ENCODE data around the gene ANGPTL4.
"Not testable (repeated sequence)": the region's sequence is repeated elsewhere in the genome, so short reads cannot be mapped to it uniquely, and the experiment has no call there.

Gene ANGPTL4, protein sequence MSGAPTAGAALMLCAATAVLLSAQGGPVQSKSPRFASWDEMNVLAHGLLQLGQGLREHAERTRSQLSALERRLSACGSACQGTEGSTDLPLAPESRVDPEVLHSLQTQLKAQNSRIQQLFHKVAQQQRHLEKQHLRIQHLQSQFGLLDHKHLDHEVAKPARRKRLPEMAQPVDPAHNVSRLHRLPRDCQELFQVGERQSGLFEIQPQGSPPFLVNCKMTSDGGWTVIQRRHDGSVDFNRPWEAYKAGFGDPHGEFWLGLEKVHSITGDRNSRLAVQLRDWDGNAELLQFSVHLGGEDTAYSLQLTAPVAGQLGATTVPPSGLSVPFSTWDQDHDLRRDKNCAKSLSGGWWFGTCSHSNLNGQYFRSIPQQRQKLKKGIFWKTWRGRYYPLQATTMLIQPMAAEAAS

DNA sequence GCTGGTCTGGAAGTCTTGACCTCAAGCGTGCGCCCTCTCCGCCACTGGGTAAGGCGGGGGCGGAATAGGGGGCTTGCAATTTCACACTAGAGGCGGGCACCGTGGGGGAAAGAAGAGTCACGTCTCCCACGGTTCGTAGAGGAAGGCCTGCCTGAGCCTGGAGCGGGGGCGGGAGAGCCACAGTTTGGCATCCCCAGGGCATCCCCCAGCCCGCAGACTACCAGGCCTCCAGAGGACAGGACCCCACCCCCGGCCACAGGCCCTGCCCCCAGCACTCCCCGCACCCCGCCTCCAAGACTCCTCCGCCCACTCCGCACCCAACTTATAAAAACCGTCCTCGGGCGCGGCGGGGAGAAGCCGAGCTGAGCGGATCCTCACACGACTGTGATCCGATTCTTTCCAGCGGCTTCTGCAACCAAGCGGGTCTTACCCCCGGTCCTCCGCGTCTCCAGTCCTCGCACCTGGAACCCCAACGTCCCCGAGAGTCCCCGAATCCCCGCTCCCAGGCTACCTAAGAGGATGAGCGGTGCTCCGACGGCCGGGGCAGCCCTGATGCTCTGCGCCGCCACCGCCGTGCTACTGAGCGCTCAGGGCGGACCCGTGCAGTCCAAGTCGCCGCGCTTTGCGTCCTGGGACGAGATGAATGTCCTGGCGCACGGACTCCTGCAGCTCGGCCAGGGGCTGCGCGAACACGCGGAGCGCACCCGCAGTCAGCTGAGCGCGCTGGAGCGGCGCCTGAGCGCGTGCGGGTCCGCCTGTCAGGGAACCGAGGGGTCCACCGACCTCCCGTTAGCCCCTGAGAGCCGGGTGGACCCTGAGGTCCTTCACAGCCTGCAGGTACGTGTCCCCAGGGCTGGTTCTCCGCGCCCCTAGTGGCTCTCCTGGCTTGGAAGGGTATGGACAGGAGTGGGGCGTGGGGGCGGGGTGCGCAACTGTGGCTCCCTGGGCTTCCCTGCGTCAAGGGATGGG, at the start of gene ANGPTL4:
TSS of gene ANGPTL4 (plus strand) at position 353 of the 969 bp plus-strand sequence. CDS start at position 520, 167 bp downstream.
- peak; percentile 49 for DNase-seq (ENCODE audit: low spot score)

DNA sequence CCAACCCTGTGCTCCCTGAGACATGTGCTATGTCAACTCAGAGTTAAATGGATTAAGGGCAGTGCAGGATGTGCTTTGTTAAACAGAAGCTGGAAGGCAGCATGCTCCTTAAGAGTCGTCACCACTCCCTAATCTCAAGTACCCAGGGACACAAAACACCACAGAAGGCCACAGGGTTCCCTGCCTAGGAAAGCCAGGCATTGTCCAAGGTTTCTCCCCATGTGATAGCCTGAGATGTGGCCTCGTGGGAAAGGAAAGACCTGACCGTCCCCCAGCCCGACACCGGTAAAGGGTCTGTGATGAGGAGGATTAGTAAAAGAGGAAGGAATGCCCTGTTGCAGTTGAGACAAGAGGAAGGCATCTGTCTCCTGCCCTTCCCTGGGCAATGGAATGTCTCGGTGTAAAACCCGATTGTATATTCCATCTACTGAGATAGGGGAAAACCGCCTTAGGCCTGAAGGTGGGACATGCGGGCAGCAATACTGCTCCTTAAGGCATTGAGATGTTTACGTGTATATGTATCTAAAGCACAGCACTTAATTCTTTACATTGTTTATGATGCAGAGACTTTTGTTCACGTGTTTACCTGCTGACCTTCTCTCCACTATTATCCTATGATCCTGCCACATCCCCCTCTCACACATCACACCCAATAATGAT, 48.8 kb upstream of the ANGPTL4 start:
- not testable (repeated sequence) for DNase-seq (ENCODE audit: low spot score)

DNA sequence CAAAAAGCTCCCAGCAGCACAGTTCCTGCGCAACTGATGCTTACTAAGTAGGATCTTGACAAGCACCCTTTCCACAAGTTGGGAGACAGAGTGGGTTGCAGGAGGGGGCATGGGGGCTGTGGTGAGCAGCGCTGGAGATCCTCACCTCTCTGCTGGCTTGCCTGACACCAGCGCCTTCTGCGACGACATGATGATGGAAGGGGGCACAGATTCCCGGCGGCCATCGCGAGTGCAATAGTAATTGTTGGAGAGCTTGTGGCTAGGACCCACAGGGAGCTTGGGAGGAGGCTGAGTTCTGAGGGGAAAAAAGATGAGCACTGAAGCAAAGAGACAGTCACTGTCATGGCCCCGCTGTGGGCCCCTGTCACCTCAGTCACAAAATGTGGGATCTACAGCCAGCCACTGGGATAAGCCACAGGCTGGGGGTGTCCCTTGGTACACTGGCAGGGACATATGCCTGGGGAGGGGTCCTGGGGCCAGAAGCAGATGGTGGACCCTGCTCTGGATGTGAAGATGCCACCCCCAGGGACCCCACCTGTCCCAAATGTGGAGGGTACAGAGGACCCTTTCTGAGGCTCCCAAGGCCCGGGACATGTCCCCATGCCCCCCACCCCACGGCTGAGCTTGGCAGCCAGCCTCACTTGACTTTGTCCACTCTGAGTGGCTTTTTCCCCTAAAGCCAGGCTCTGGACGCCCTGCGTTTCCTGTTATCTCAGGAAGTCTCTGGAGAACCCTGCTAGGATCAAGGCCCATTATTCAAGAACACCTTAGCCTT, 47.4 kb upstream of the ANGPTL4 start:
- no peak for DNase-seq (ENCODE audit: low spot score)

DNA sequence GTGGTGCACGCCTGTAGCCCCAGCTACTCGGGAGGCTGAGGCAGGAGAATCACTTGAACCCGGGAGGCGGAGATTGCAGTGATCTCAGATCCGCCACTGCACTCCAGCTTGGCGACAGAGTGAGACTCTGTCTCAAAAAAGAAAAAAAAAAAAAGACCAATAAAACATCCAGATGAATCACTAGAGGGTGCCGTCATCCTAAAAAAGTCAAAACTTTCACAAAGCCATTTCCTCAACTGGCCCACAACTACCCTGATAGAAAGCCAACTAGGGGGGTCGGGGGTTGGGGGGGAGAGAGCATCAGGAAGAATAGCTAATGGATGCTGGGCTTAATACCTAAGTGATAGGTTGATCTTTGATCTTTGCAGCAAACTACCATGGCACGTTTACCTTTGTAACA, 45.1 kb upstream of the ANGPTL4 start:
- not testable (repeated sequence) for DNase-seq (ENCODE audit: low spot score)

DNA sequence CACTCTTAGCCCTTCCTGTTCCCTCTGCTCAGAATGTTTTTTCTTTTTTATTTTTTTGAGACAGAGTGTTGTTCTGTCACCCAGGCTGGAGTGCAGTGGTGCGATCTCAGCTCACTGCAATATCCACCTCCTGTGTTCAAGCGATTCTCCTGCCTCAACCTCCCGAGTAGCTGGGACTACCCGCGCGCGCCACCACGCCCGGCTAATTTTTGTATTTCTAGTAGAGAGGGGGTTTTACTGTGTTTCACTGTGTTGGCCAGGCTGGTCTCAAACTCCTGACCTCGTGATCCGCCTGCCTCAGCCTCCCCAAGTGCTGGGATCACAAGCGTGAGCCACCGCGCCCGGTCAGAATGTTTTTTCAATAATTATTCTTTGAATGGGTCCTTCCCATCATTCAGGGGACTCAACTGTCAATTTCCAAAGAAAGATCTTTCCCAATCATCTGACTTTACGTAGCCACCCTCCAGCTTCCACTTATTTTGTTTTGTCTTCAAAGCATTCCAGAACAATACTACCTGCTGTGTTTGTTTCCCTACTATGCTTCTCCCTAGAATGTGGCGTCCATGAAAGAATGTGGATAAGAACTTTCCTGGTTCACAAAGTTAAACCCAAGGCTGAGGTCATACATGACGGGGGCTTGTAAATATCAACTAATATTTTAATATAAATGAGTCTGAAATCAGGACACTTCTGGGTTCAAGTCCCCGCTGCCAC, 44.0 kb upstream of the ANGPTL4 start:
- no peak for DNase-seq (ENCODE audit: low spot score)

DNA sequence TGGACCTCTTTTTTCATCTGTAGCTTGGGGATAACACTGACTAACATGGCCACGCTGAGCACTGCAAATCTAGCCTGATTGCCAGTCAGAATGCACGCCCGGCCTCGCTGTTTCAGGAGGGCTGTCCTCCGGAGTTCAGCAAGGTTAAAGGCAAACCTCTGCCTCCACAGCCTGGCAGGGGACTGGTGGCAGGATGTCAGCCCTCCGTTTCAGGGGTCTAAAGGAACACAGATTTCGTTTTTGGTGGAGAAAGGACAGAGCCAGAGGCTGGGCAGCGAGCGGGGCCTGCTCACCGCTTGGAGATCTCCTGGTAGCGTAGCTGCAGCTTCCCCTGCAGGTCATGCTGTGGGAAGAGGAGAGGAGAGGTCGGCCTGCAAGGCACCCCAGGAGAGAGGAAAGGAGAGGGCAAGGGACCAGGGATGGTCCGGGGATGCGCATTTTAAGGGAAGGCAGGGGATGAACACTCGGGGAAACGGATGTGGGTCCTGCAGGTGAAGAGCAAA, 43.3 kb upstream of the ANGPTL4 start:
- no peak for DNase-seq (ENCODE audit: low spot score)

DNA sequence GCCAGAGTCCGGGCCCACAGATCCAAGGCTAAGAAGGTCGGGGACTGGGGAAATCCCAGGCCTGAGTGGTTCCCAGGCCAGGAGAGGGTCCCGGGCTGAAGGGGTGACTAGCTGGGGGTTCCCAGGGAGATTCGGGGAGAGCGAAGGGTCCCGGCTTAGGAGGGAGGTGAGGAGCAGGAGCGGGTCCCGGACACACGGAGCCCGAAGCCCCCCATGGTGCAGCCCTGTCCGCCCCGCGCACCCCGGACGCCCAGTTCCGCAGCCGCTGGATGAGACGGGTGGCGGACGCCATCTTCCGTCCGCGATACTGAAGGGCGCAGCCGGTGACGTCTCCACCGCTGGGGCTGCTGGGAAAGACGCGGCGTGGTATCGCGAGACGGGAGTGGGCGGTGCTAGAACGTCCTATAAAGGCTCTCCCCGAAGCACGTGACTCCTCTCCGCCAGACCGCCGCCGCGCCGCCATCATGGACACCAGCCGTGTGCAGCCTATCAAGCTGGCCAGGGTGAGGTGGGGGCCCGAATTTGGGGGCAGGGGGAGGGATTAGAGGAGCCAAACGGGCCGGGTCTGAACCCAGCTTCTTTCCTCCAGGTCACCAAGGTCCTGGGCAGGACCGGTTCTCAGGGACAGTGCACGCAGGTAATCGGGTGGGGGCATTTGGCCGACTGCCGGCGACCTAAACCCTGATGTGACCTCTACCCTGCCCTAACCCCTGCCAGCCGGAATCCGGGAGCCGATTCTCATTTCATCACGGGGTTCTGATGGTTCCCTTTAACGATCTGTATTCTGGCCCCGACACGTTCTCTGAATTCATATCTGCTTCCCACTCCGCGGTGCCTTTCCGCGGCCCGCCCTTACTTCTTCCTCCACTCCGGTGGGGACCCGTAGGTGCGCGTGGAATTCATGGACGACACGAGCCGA, 42.6 kb upstream of the ANGPTL4 start, which contains the start of the genes NDUFA7 and RPS28:
TSS of gene NDUFA7 (minus strand) at position 309 of the 919 bp plus-strand sequence. CDS start at position 292, 17 bp downstream.
TSS of gene RPS28 (plus strand) at position 430 of the 919 bp plus-strand sequence. CDS start at position 465, 35 bp downstream.
- peak; percentile 92 for DNase-seq (ENCODE audit: low spot score)

DNA sequence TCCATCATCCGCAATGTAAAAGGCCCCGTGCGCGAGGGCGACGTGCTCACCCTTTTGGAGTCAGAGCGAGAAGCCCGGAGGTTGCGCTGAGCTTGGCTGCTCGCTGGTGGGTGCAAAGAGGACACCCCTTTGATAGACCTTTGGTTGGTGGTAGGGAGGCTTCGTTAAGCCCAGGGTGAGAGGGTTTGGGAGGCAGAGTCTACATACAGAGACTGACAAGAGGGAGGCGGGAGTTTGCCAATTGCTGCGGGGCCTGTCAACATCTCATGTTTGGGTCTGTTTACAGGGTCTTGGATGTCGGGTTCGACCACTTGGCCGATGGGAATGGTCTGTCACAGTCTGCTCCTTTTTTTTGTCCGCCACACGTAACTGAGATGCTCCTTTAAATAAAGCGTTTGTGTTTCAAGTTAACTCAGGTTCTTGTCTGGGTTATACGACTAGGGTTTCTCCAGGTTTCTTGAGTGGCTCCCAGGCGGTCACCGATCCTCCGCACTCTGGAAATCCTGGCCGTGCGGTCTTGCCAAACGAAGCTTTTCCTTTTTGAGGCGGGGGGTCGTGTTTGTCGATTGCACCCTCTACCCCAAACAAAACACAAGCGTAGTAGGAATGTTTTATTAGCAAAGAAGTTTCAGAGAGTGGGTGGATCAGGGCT, 41.8 kb upstream of the ANGPTL4 start:
- no peak for DNase-seq (ENCODE audit: low spot score)

DNA sequence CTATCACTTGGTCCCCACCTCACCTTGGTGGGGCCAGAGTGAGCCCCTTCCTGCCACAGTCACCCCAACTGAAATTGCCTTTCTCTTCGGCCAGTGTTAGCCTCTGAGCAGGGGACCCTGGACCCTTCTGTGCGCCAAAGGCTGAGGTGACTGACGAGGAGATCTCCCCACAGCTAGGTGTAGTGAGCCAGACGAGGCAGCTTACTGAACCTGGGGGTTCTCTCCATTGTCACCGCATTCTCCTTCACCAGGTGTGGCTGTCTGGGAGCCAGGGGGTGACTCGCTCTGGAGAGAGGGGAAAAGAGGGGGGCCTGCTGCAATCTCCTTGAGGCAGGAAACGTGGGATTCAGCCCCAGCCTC, 41.3 kb upstream of the ANGPTL4 start:
- DNase-seq (ENCODE audit: low spot score), result no peak

DNA sequence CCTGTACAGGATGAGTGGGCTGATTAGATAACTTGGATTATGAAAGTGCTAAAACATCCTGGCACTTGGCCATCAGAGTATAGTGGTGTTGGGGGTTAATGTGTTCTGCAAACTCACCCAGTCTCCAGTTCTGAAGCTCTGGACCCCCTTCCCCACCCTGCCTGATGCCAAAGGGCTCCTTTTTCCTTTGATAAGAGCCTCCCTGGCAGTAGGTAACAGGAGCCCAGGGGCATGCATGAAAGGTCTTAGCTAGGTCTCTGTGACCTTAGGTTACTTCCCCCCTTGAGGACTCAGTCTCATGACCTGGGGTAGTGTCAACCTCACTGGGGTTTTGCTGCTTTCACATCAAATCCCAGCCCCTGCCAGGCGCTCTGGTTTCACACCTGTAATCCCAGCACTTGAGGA, 40.2 kb upstream of the ANGPTL4 start:
- no peak for DNase-seq (ENCODE audit: low spot score)

DNA sequence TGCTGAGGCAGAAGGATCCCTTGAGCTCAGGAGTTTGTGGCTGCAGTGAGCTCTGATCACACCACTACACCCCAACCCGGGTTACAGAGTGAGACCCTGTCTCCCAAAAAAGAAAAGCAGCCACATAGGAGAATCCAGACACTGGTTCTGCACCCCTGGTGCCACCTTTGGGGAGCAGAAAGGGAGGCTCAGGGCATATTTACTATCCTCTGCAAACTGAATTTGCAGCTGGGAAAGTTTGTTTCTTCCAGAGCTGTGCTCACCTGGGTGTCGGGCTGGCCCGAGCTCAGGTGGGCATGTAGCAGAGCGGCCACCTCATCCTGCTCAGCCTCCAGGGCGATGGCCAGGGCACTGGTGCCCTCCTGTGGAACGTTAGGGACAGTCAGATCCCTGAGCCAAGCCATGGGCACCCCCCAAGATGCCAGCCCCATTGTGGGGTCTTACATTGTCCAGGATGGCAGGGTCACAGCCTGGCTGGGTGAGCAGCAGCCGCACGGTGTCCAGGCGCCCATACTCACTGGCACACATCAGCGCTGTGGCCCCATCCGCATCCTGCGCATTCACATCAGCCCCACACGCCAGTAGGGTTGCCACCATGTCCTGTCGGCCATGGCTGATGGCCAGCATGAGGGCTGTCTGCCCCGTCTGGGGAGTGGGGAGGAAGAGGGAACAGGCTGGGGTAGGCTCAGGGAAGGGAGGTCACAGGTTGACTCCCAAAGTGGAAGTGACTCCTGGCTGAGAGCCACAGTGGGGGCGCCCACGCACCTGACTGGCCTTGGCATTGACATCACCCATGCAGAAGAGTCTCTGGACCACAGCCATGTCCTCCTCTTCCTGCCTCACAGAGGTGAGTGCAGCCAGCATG, 39.5 kb upstream of the ANGPTL4 start:
- DNase-seq (ENCODE audit: low spot score), result no peak

DNA sequence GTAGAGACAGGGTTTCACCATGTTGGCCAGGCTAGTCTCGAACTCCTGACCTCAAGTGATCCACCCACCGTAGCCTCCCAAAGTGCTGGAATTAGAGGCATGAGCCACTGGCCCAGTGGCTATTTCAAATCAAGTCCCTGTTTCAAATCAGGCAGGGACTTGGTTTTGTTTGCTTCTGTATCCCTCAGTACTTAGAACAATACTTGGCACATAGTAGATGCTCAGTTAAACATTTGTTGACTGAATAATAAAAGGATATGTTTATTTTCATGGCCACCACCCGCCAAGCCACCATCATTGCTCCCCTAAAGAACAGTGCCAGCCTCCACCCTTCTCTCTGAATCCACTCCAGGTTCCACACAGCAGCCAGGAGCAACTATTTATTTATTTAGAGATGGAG, 38.5 kb upstream of the ANGPTL4 start:
- DNase-seq (ENCODE audit: low spot score), result no peak

DNA sequence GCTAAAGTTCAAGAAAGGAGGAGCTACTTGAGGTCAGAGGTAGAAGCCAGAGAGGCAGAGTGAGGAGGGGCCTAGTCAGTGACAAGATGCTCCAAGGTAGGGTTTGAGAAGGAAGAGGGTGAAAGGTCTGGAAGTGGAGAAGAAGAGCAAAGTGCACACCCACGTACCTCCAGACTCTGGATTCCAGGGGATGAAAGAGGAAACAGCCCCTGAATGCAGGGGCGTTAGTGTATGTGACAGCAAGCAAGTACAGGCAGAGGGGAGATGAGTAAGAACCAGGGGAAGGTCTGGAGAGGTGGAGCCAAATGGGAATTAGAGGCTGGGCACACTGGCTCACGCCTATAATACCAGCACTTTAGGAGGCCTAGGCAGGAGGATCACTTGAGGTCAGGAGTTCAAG, 34.0 kb upstream of the ANGPTL4 start:
- DNase-seq (ENCODE audit: low spot score), result no peak

DNA sequence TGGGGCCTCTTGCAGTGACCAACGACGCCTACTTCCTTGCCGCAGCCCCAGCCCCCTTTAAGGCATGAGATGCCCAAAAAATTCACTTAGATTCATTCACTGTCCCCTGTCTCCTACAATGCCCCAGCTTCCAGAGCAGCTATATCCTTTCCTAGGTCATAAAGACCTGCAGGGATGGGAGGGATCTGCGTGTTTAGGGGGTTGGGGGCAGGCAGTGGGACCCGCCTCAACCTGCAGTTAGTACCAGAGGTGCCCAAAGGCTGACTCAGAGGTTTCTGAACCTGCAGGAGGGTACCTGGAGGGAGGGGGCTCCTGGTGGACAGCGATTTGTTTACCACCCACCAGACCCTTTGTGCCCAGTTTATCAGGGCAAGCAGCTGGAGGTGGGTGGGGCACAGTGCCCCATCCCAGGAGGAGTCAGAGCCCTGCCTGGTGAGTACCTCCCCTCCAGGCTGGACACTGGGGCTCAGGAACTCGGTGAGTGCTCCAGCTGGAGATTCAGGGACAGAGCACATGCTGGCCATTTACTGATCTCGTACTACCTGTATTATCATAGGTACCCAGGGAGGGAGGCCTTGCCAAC, 32.6 kb upstream of the ANGPTL4 start:
- no peak for DNase-seq (ENCODE audit: low spot score)

DNA sequence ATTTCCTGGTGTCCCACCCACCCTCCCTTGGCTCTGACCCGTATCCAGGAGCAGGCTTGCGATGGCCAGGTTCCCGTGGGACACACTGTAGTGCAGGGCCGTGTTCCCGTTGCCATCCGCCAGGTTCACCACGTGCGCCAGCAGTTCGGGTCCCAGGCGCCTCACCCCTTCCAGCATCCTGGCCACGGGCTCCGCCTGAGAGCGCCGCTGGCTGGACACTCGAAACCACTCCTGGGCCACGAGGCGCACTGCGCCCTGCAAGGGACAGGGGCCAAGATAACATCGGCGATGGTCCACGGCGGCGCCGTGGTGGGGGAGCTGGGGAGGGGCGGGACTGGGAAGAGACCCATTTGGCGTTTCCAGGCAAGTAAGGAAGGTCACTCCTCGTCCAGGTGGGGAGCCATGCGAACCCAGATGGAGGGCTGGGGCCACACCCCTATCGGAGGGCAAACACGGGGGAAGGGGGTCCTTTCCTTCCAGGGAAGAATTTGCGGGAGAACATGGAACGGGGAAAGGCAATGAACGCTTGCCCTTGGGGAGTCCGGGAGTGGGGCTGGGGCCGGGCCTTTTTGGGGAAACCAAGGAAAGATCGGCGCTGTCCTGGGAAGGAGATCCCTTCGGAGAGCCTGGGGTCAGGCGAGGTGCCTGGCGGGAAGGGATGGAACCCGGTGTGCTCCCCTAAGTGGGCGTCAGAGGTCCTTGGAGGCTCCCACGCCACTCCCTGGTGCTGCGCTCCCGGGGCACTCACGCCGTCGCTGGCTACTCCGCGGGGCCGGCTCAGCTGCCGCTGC, 30.8 kb upstream of the ANGPTL4 start:
- DNase-seq (ENCODE audit: low spot score), result no peak

DNA sequence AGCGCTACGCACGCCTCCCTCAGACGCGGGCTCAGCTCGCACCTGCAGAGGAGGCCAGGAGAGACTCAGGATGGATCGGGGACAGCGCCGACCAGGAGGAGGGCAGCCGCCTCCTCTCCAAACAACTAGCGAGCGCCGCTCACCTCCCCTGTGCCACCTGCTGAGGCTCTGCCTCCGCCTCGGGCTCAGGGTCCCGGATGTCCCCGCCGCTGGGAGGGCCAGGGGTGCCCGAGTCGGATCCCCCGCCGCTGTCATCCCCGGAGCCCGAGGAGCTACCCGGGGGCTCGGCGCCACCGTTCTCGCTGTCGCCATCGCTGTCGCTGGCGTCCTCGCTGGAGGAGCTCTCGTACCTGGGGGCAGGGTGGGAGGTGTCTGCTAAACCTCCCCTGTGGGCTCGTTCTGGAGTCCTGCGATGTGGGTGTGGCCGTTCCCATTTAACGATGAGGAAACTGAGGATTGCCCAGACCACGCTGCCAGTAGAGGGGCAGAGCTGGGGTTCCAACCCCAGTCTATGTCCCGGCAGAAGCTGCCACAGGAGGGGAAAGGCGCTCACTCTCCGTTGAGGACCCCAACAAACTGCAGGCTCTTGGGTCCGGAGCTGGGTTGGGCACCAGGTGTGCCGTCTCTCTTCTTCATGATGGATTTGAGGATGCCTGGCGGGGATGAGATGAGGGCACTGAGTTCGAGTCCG, 30.0 kb upstream of the ANGPTL4 start:
- no peak for DNase-seq (ENCODE audit: low spot score)
